HG03439 (cell line): ENCODE measurements around the gene DUOX2.
"Not testable (repeated sequence)": the region's sequence is repeated elsewhere in the genome, so short reads cannot be mapped to it uniquely, and the experiment has no call there.

ENCODE experiments used
- ATAC-seq: cut with Tn5 transposase; IDR thresholded peaks from one replicate; pipeline ENCODE4 v1.9.1; 2021; ENCODE audit warnings: mild to moderate bottlenecking, moderate library complexity; ENCODE audit not compliant: unreplicated experiment

DUOX2 gene

DNA sequence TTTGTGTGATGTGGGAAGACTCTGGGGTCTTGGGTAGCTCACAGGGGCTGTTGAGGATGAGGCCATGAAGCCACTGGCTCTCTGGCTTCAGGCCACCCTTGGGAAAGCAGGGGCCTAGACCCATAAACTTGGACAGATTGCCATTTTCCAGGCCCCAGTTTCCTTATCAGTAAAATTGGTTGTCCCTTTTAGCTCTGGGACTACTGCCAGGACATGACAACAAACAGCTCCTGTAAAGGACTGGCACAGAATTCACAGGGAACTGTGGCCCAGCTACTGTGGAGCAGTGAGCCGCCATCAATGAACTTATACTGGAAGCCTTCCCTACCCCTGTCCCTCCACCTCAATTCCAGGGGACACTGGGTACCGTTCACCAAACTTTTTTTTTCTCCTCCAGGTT is 36.6 kb downstream of the DUOX2 start:
- not testable (repeated sequence) for ATAC-seq

DNA sequence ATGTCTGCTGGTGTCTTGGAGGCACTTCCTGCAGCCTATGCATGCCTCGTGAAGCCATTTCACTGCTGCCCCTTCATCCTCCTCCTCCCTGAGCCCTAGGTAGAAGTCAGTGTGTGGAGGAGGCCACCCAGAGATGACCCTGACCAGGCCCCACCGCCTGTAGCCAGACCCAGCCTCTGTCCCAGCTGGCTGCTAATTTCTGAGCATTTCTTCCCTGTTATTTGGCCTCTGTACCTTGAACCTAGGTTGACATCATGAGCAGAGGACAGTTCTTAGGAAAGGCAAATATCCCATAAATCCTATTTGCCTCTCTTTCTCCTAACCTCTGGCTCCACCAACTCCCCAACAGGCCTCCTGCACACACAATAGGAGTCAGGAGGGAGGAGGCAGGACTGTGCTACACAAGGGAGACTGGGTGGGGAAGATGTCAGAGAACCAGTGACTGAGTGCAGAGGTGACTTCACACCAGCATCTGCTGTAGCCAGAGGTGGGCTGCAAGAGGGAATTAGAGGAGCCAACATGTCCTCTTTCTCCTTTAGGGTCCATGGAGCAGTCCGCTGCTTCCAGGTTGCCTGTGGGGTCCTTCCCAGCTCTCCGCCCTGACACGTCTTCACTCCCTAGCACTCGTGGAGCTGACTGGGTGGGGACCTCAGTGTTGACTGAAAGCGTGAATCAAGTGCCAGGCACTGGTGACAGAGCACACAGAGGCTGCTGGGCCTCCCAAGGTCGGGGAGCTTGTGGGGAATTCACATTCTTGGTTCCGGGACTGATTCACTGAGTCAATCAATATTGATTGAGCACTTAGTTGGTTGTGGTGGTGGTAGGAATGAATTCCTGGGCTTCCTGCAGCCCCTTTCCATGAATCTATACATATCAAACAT is 38.3 kb downstream of the DUOX2 start:
- not testable (repeated sequence) for ATAC-seq

DNA sequence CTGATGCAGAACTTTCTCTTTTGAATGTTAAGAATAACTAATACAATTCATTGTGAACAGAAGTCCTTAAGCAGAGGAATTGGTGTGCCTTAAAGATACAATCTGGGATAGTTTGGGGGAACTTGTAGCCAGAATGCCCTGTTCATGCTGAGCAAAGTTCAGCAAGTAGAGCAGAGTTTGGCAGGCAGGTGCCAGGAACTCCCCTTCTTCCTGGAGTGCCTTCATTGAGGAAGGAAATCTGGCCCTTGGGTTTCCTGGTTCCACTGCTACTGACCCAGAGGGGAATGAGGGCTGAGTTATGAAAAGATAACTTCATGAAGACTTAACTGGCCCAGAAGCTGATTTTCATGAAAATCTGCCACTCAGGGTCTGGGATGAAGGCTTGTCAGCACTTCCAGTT is 40.4 kb downstream of the DUOX2 start:
- not testable (repeated sequence) for ATAC-seq

DNA sequence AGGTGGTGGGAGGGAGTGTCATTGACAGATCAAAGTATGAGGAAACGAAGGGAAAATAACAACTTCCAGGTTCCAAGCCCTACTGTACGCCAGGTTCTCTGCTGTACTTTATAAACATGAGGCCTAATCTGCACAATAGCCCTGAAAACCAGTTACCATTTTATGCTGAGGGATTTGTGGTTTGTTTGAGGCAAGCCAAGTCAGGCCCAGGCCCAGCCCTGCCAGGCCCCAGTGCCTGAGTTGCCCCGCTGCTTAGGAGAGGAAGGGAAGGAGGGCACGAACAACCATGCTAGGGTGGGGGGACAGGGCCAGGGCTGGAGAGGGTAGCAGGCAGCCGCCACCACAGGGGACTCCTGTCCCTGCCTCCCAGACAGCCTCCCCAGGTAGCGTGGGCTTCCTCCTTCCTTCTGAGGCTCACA is 44.0 kb downstream of the DUOX2 start:
- ATAC-seq, result not testable (repeated sequence)

DNA sequence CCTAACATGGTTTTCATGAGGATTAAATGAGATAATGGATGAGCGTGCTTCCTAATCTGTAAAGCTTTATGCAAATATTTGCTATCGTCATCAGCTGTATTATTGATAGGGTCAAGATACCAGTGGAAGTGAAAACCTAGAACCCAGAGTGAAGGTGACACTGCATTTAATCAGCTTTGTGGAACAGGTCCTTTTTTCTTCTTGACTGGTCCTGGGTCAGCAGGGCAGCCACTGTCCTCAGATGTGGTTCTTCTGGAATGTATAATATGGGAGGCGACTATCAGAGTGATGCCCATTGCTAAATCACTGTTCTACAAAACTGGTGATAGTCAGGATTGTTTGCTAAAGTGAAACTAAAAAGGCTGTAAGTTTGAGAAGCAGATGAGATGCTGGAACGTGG is 49.6 kb downstream of the DUOX2 start:
- no peak for ATAC-seq

DNA sequence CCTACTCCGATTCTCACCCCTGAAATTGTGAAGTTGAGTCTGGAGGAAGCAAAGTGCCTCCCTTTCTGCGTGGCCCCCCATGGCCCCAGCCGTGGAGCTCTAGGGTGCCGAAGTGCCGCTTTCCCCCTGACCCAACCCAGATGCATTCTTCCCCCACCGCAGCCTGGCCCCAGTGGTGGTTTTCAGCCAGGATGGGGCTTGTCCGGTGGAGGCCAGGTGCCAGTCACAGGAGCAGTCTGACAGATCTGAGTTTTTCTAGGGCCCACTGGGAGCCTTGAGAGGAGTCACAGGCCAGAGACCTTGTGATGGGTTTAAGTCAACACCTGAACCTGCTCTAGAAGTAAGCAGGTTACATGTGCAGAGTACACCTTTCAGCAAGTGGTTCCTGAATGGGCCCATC is 51.7 kb downstream of the DUOX2 start:
- not testable (repeated sequence) for ATAC-seq

DNA sequence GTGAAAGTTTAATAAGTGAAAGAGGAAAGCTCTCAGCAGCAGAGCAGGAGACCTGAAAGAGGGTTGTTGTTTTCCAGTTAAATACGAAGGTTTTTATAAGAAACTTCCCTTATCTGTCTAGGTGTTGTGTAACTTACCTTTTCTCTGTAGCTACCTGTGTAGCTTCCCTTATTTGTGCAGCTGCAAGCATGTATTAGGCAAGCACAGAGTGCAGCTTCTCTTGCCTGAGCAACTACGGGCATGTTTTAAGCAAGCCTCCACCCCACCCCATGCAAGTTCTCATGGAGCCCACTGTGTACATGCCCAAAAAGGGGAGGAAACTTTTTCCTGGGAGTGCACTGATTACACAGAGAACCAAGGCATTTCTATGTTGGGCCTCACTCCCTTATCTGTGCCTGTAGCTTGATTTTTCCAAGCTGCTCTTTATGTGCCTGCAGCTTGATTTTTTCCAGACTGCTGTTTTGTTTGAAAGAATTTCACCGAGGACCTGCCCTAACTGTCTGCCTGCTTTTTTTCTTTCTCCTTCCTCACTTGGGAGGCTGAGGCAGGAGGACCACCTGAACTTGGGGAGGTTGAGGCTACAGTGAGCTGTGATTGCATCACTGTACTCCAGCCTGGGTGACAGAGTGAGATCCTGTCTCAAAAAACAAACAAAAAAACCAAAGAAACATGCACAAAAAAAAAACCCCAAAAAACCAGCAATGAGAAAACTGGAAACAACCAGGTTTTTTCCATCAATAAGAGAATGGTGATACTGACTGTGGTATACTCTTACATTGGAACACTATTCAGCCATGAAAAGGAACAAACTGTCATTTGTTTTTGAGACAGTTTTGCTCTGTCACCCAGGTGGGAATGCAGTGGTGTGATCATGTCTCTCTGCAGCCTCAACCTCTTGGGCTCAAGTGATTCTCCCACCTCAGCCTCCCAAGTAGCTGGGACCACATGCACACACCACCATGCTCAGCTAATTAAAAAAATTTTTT is 55.0 kb downstream of the DUOX2 start:
- ATAC-seq, result not testable (repeated sequence)

DNA sequence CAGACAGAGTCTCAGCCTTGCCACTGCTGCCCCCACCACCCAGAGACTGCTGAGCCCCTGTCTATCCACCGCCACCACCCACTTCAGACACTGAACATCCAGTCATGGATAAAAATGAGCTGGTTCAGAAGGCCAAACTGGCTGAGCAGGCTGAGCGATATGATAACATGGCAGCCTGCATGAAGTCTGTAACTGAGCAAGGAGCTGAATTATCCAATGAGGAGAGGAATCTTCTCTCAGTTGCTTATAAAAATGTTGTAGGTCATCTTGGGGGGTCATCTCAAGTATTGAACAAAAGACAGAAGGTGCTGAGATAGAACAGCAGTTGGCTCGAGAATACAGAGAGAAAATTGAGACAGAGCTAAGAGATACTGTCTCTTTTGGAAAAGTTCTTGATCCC is 61.3 kb downstream of the DUOX2 start:
- ATAC-seq, result not testable (repeated sequence)

DNA sequence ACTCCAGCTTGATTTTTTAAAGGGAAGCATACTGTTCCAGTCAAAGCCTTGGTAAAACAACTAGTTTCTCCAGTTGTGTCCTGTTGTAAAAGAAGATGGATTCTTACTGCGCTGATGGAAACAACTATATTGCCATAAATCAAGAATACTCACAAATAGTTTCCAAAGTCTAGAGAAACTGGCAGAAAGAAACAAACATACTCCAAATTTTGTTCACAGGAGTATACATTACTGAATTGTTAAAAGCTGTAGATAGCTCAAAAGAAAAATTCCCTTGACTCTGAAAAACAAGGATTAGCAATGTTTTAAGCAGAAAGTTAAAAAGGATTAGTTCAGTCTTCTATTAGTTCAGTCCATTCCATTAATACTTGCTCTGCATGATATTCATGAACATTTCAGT is 63.4 kb downstream of the DUOX2 start:
- ATAC-seq, result no peak

DNA sequence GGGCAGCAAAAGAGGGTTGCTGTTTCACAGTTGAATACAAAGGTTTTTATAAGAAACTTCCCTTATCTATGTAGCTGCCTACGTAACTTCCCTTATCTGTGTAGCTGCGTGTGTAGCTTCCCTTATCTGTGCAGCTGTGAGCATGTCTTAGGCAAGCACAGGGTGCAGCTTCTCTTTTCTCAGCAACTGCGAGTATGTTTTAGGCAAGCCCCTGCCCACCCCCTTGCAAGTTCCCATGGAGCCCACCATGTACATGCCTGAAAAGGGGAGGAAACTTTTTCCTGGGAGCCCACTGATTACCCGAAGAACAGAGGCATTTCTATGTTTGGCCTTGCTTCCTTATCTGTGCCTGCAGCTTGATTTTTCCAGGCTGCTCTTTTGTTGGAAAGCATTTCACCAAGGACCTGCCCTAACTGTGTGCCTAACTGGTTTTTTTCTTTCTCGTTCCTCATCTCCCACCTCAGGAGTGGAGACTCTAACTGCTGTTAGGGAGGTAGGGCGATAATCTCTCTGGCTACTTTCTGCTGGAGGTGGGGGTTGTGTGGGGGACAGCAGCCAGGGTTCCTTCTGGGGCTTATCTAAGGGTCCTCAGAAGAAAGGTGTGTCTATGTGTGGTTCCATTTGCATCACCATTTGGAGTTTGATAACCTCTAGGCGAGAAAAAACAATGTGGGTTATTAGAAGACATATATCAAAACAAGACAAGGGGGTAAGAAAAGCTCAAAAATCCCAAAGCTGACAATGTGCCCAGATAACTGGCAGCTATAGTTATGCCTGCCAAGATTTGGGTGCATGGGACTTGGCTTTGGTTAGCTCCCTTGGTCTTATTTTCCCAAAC is 65.0 kb downstream of the DUOX2 start:
- peak; percentile 57 for ATAC-seq

DNA sequence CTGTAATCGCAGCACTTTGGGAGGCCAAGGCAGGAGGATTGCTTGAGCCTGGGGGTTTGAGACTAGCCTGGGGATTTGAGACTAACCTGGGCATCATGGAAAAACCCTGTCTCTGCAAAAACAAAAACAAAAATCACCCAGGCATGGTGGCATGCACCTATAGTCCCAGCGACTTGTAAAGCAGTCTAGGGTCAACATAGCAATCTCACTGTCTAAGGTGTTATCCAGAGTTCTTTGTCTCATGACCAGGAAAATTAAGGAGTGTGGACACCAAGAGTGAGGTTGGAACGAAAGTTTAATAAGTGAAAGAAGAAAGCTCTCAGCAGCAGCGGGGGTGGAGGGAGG is 65.6 kb downstream of the DUOX2 start:
- ATAC-seq, result not testable (repeated sequence)

DNA sequence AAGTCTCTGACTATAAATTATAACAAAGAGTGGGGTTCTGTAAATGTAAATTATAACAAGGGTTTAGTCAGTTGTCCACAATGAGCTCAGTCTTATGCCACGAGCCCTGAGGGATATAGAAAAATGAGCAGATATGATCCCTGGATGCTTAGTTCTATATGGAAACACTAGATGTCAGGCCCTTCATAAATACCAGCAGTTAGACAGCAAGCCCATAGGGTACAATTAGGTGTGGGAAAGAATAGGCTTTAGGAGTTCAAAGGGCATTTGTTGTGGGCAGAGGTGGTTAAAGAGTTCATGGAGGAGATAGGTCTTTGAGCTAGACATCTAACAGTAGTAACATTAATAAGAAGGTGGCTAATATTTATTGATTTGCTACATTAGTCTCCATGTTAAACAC is 69.7 kb downstream of the DUOX2 start:
- ATAC-seq, result not testable (repeated sequence)

DNA sequence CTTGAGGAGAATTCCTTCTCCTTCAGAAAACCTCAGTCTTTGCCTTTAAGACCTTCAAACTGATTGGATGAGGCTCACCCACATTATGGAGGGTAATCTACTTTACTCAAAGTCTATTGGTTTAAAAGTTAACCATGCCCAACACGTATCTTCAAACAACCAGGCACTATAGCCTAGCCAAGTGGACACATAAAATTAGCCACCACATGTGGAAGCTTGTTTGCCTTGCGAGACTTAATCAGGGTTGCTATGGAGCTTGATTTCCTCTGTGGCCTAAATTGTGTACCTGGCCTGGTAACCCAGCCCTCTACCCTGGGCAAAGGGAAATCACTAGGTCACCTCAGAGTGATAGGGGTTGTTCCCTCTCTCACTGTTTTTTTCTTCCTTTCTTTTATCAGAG is 71.1 kb downstream of the DUOX2 start:
- ATAC-seq, result not testable (repeated sequence)
